Activated CD4-positive, CD25-positive, alpha-beta regulatory T cell (primary cell): ENCODE measurements around the gene EVI5.
"Not testable (repeated sequence)": the region's sequence is repeated elsewhere in the genome, so short reads cannot be mapped to it uniquely, and the experiment has no call there.

Source experiments
- DNase-seq, 4 experiments: peaks; one replicate each; lab custom pipeline; 2025; lab: John Stamatoyannopoulos, UW

EVI5 gene

GRCh38 chr1:92791487-92792066 lies 6.7 kb upstream of the EVI5 start:
- DNase-seq = no peak

- no peak for DNase-seq
These were observed 6.0 kb upstream of the EVI5 start for GRCh38 chr1:92790867-92791266.

- DNase-seq = no peak
These were observed 5.2 kb upstream of the EVI5 start for GRCh38 chr1:92790081-92790480.

- no peak for DNase-seq
These were observed 1.4 kb upstream of the EVI5 start for GRCh38 chr1:92786111-92786901.

GRCh38 chr1:92784021-92784638 lies 778 bp downstream of the EVI5 start:
- DNase-seq = peak in 1 of 4 experiments; percentile 2

- DNase-seq = not testable (repeated sequence)
These were observed 1.4 kb downstream of the EVI5 start for GRCh38 chr1:92783550-92783949.

- DNase-seq = no peak
These were observed 6.5 kb downstream of the EVI5 start for GRCh38 chr1:92778376-92778775.

- no peak for DNase-seq
These were observed 10.5 kb downstream of the EVI5 start for GRCh38 chr1:92774407-92774806.

GRCh38 chr1:92773749-92774148 lies 11.2 kb downstream of the EVI5 start:
- DNase-seq = not testable (repeated sequence)

- DNase-seq = no peak
These were observed 15.1 kb downstream of the EVI5 start for GRCh38 chr1:92769856-92770255.

GRCh38 chr1:92768915-92769314 lies 16.0 kb downstream of the EVI5 start:
- no peak for DNase-seq

GRCh38 chr1:92768296-92768695 lies 16.6 kb downstream of the EVI5 start:
- no peak for DNase-seq

- DNase-seq = no peak
These were observed 20.8 kb downstream of the EVI5 start for GRCh38 chr1:92764116-92764515.

GRCh38 chr1:92762355-92762754 lies 22.6 kb downstream of the EVI5 start:
- DNase-seq = no peak

- DNase-seq = no peak
These were observed 25.5 kb downstream of the EVI5 start for GRCh38 chr1:92759361-92759760.

- DNase-seq = no peak
These were observed 28.4 kb downstream of the EVI5 start for GRCh38 chr1:92756537-92756936.

GRCh38 chr1:92755541-92756461 lies 29.1 kb downstream of the EVI5 start:
- DNase-seq = no peak

GRCh38 chr1:92754719-92755050 lies 30.2 kb downstream of the EVI5 start:
- DNase-seq = no peak

- no peak for DNase-seq
These were observed 30.7 kb downstream of the EVI5 start for GRCh38 chr1:92754000-92754718.

- DNase-seq = no peak
These were observed 32.2 kb downstream of the EVI5 start for GRCh38 chr1:92752719-92753118.

- DNase-seq = peak in 1 of 4 experiments; percentile 1
These were observed 35.8 kb downstream of the EVI5 start for GRCh38 chr1:92749024-92749634.
